Activated naive CD4-positive, alpha-beta T cell treated with anti-CD3 and anti-CD28 coated beads, Interleukin-2, amount 50 U/mL, for 24 hours (primary cell): ENCODE measurements around the gene C5orf47.

Experiments used
- H3K27ac Mint-ChIP-seq: one replicate; pipeline ENCODE4 v1.8.0; 2021; ENCODE audit warnings: mild to moderate bottlenecking, mixed read lengths
- H3K27me3 Mint-ChIP-seq: one replicate; pipeline ENCODE4 v1.8.0; 2021; ENCODE audit warnings: mixed read lengths
- H3K36me3 Mint-ChIP-seq: one replicate; pipeline ENCODE4 v1.8.0; 2021; ENCODE audit warnings: mixed read lengths
- H3K4me1 Mint-ChIP-seq: one replicate; pipeline ENCODE4 v1.8.0; 2021; ENCODE audit warnings: mixed read lengths
- H3K4me3 Mint-ChIP-seq: one replicate; pipeline ENCODE4 v1.8.0; 2021; ENCODE audit warnings: mild to moderate bottlenecking, mixed read lengths
- H3K9me3 Mint-ChIP-seq: one replicate; pipeline ENCODE4 v1.8.0; 2021; ENCODE audit warnings: mixed read lengths

Gene C5orf47

GRCh38 chr5:174052636-174053035 lies 63.7 kb downstream of the C5orf47 start:
- H3K27ac Mint-ChIP-seq: no peak overlapping the region

DNA sequence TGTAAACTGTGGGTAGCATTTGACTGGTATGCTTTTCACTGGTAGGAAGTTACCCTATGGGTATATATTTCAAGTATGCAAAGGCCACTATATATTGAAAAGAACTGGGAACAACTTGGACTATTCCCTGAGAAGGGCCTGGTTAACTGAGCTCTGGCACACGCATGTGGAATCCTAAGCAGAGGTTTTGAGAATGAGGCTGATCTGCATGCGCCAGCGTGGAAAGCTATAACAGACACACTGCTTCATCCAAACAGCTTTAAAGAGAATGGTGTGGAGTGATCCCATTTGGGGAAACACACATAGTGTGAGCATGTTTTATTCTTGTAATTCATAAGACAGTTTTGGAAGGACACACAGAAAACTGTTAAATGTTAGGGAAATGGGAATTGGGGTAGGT lies 64.9 kb downstream of the C5orf47 start:
- no peaks in the 10 kb centered on the region for H3K4me1 Mint-ChIP-seq
- H3K9me3 Mint-ChIP-seq: no peaks in the 10 kb centered on the region
- H3K27ac Mint-ChIP-seq: no peak overlapping the region

More at GRCh38 chr5:174052636-174053035, 63.7 kb downstream of the C5orf47 start:
- peaks cover 2% of the 10 kb centered on the region for H3K27me3 Mint-ChIP-seq
- no peaks in the 10 kb centered on the region for H3K4me1 Mint-ChIP-seq
- no peaks in the 10 kb centered on the region for H3K9me3 Mint-ChIP-seq
- H3K4me3 Mint-ChIP-seq: no peak overlapping the region
- no peaks in the 10 kb centered on the region for H3K36me3 Mint-ChIP-seq

More for the DNA sequence above, 64.9 kb downstream of the C5orf47 start:
- H3K4me3 Mint-ChIP-seq: no peak overlapping the region
- H3K27me3 Mint-ChIP-seq: peaks cover 2% of the 10 kb centered on the region
- no peaks in the 10 kb centered on the region for H3K36me3 Mint-ChIP-seq
